GM23338 (cell line): Measurements from ENCODE around the gene CNTNAP2. TPM values are rescaled to one million over a fixed set of nuclear protein-coding genes. Genes with fewer than 3 reads are reported as not detected.

Experiments used
- ATAC-seq: fragments of 200-7000 bp; cut with Tn5 transposase; 3 replicates; pipeline ENCODE4 v1.9.1; 2020
- DNase-seq: peaks from one replicate; pipeline ENCODE4 v3.0.0-alpha.2; 2015; ENCODE audit warnings: low spot score
- H2AFZ ChIP-seq: fragments of 200-600 bp; sonication (generic); 2 replicates; pipeline ENCODE4 v1.8.0; 2016; ENCODE audit warnings: antibody characterized with exemption, mild to moderate bottlenecking, moderate library complexity
- H3F3A ChIP-seq: fragments of 200-600 bp; sonication (generic); replicated peaks from 2 replicates; pipeline ENCODE4 v1.8.0; 2017; ENCODE audit warnings: antibody characterized with exemption, mixed run types, low read depth
- H3K27ac ChIP-seq: fragments of 200-600 bp; sonication (generic); 2 replicates; pipeline ENCODE4 v1.6.1; 2016; ENCODE audit warnings: low read depth
- H3K27me3 ChIP-seq: fragments of 200-600 bp; sonication (generic); 2 replicates; pipeline ENCODE4 v1.8.0; 2016; ENCODE audit warnings: mild to moderate bottlenecking, mixed run types, moderate library complexity; ENCODE audit not compliant: insufficient read depth
- H3K36me3 ChIP-seq: fragments of 200-600 bp; sonication (generic); 2 replicates; pipeline ENCODE4 v1.8.0; 2016; ENCODE audit warnings: mild to moderate bottlenecking; ENCODE audit not compliant: insufficient read depth
- H3K4me1 ChIP-seq: fragments of 200-600 bp; sonication (generic); 2 replicates; pipeline ENCODE4 v1.8.0; 2016; ENCODE audit warnings: mild to moderate bottlenecking, moderate library complexity; ENCODE audit not compliant: insufficient read depth
- H3K4me2 ChIP-seq: fragments of 200-600 bp; sonication (generic); 2 replicates; pipeline ENCODE4 v1.7.1; 2017; ENCODE audit warnings: mixed run types
- H3K4me3 ChIP-seq: fragments of 200-600 bp; sonication (generic); 2 replicates; pipeline ENCODE4 v1.6.1; 2016; ENCODE audit warnings: mixed run types
- H3K79me2 ChIP-seq: fragments of 200-600 bp; sonication (generic); replicated peaks from 2 replicates; pipeline ENCODE4 v1.8.0; 2017; ENCODE audit warnings: mild to moderate bottlenecking; ENCODE audit not compliant: insufficient read depth
- H3K9me2 ChIP-seq: fragments of 200-600 bp; sonication (generic); 2 replicates; pipeline ENCODE4 v1.8.0; 2017; ENCODE audit not compliant: insufficient read depth
- H4K20me1 ChIP-seq: fragments of 200-600 bp; sonication (generic); replicated peaks from 2 replicates; pipeline ENCODE4 v1.8.0; 2017; ENCODE audit warnings: mild to moderate bottlenecking; ENCODE audit not compliant: insufficient read depth
- H3K27ac Mint-ChIP-seq: 2 replicates; pipeline ENCODE4 v1.8.0; 2020; ENCODE audit warnings: inconsistent platforms, mild to moderate bottlenecking, moderate library complexity, mixed read lengths
- H3K27me3 Mint-ChIP-seq: 3 replicates; pipeline ENCODE4 v1.8.0; 2022; ENCODE audit warnings: low read depth, mild to moderate bottlenecking, moderate library complexity, mixed read lengths, inconsistent platforms; ENCODE audit not compliant: insufficient read depth, poor library complexity
- H3K36me3 Mint-ChIP-seq: 3 replicates; pipeline ENCODE4 v1.8.0; 2021; ENCODE audit warnings: low read depth, mild to moderate bottlenecking, inconsistent platforms, moderate library complexity, mixed read lengths
- H3K4me1 Mint-ChIP-seq: 3 replicates; pipeline ENCODE4 v1.8.0; 2020; ENCODE audit warnings: mild to moderate bottlenecking, inconsistent platforms, mixed read lengths
- H3K4me3 Mint-ChIP-seq: 3 replicates; pipeline ENCODE4 v1.8.0; 2021; ENCODE audit warnings: moderate library complexity, mild to moderate bottlenecking, inconsistent platforms, mixed read lengths
- H3K9me3 Mint-ChIP-seq: 3 replicates; pipeline ENCODE4 v1.8.0; 2020; ENCODE audit warnings: moderate library complexity, mild to moderate bottlenecking, inconsistent platforms, mixed read lengths
- CREB1 ChIP-seq: fragments of 250-450 bp; sonication (Bioruptor Pico); IDR thresholded peaks from 2 replicates; pipeline ENCODE4 v1.5.0; 2020; ENCODE audit warnings: low read depth, mild to moderate bottlenecking, moderate library complexity
- ETS1 ChIP-seq: IDR thresholded peaks from 2 replicates; pipeline ENCODE4 v1.6.1; 2016; ENCODE audit warnings: antibody characterized with exemption
- EZH2phosphoT487 ChIP-seq: fragments of 200-600 bp; sonication (generic); IDR thresholded peaks from one replicate; pipeline ENCODE4 v1.8.1; 2018; ENCODE audit warnings: antibody characterized with exemption; ENCODE audit not compliant: unreplicated experiment
- STAT1 ChIP-seq: IDR thresholded peaks from one replicate; pipeline ENCODE4 v1.6.1; 2016; ENCODE audit warnings: antibody characterized with exemption; ENCODE audit not compliant: unreplicated experiment
- ZNF114 ChIP-seq: fragments of 250-450 bp; sonication (Bioruptor Pico); IDR thresholded peaks from 2 replicates; pipeline ENCODE4 v1.5.0; 2020; ENCODE audit warnings: mild to moderate bottlenecking, moderate library complexity
- ZNF331 ChIP-seq: fragments of 250-450 bp; sonication (Bioruptor Pico); IDR thresholded peaks from 2 replicates; pipeline ENCODE4 v1.5.0; 2020; ENCODE audit warnings: low read depth, mild to moderate bottlenecking, moderate library complexity
- ZNF462 ChIP-seq: fragments of 250-450 bp; sonication (Bioruptor Pico); IDR thresholded peaks from 2 replicates; pipeline ENCODE4 v1.5.0; 2020; ENCODE audit warnings: mild to moderate bottlenecking, moderate library complexity
- polyA plus RNA-seq: library from polyadenylated mRNA; unstranded; fragments of >200 nt; fragmentation: Nextera tagmentation; extraction: Ambion mirVana; gene quantifications from 2 replicates; pipeline ENCODE4 v1.2.1, GENCODE V29; 2016
- total RNA-seq: library from RNA; depleted of rRNA; stranded (reverse); fragments of >200 nt; shearing (Covaris generic); gene quantifications from 2 replicates; pipeline ENCODE4 v1.2.3, GENCODE V29; 2014

CNTNAP2 gene
- total and polyA plus RNA-seq, 2 experiments from 2014 or later: 38.2 to 61.3 TPM

- Mint-ChIP-seq H3K4me3 (no peak overlapping the region), H3K9me3 (no peaks in the 10 kb centered on the region; the same call in 1 of the 3 replicates), H3K27ac (no peak overlapping the region), H3K36me3 (no peaks in the 10 kb centered on the region), H3K27me3 (no peaks in the 10 kb centered on the region), H3K4me1 (no peaks in the 10 kb centered on the region)
- H3K4me3 ChIP-seq: no peak overlapping the region
- no peaks in the 10 kb centered on the region for H3F3A ChIP-seq
- no peak overlapping the region for H2AFZ ChIP-seq
- ATAC-seq (no peak), DNase-seq (no peak)
- H3K27ac ChIP-seq: no peak overlapping the region
- no peaks in the 10 kb centered on the region for H3K9me2 ChIP-seq
- no peaks in the 10 kb centered on the region for H3K27me3 ChIP-seq
- no peaks in the 10 kb centered on the region for H3K79me2 ChIP-seq
- no peaks in the 10 kb centered on the region for H3K36me3 ChIP-seq
- H4K20me1 ChIP-seq: no peaks in the 10 kb centered on the region
- no peak overlapping the region for H3K4me2 ChIP-seq
- TF ChIP-seq ZNF462: no peak
- no peak for TF ChIP-seq ETS1
- TF ChIP-seq ZNF114: no peak
- no peak for TF ChIP-seq EZH2phosphoT487
- H3K4me1 ChIP-seq: no peaks in the 10 kb centered on the region
Measured at GRCh38 chr7:146276888-146277287, 160.3 kb downstream of the CNTNAP2 start.

- no peaks in the 10 kb centered on the region for H3F3A ChIP-seq
- H3K27ac ChIP-seq: no peak overlapping the region
- H3K27me3 ChIP-seq: no peaks in the 10 kb centered on the region
- H3K4me3 ChIP-seq: no peak overlapping the region
- no peaks in the 10 kb centered on the region for H4K20me1 ChIP-seq
- Mint-ChIP-seq H3K4me1 (peaks cover 18% of the 10 kb centered on the region), H3K27ac (no peak overlapping the region), H3K36me3 (peaks cover 6% of the 10 kb centered on the region), H3K9me3 (peaks cover 8% of the 10 kb centered on the region; the same call in 2 of the 3 replicates), H3K27me3 (no peaks in the 10 kb centered on the region), H3K4me3 (no peak overlapping the region)
- DNase-seq (no peak), ATAC-seq (no peak)
- 0 out of 2 replicates have a peak, but pooled peaks cover 4% of the 10 kb centered on the region for H3K4me1 ChIP-seq
- H2AFZ ChIP-seq: no peak overlapping the region
- H3K9me2 ChIP-seq: no peaks in the 10 kb centered on the region
- no peak overlapping the region for H3K4me2 ChIP-seq
- no peaks in the 10 kb centered on the region for H3K36me3 ChIP-seq
- H3K79me2 ChIP-seq: no peaks in the 10 kb centered on the region
- TF ChIP-seq ZNF331 (no peak), STAT1 (no peak), CREB1 (no peak)
Measured at GRCh38 chr7:146285418-146285817, 168.8 kb downstream of the CNTNAP2 start.
